ENCODE data around the gene IL31RA. TPM values are rescaled to one million over a fixed set of nuclear protein-coding genes. Genes with fewer than 3 reads are reported as not detected.

The IL31RA gene
- total RNA-seq, 1 experiment from 2014 or later, result not detected

- ATAC-seq (no peak), DNase-seq (ENCODE audit: low spot score) (no peak)
- ChIA-PET CTCF (interaction anchor here (1.0 to 1.4 kb wide), 2 partner anchors 12 kb away, joined by 4 to 8 read pairs; no protein-coding TSS in a partner anchor), POLR2A (no interaction called here)
- Mint-ChIP-seq H3K27ac (no peak overlapping the region), H3K4me3 (no peak overlapping the region), H3K36me3 (no peaks in the 10 kb centered on the region), H3K4me1 (peaks cover 16% of the 10 kb centered on the region), H3K9me3 (0 out of 2 replicates have a peak, but pooled peaks cover 3% of the 10 kb centered on the region), H3K27me3 (ENCODE audit: low read depth) (no peaks in the 10 kb centered on the region)
- TF ChIP-seq ZNF138 (CRISPR knock-in tag; conservative IDR thresholded peaks at IDR 0.05), result no peak
Measured at GRCh38 chr5:55923865-55924500, 72.8 kb downstream of the IL31RA start.

GRCh38 chr5:55924744-55925143, 73.6 kb downstream of the IL31RA start:
- Mint-ChIP-seq H3K4me3 (no peak overlapping the region), H3K27ac (no peak overlapping the region), H3K27me3 (ENCODE audit: low read depth) (no peaks in the 10 kb centered on the region), H3K4me1 (peaks cover 16% of the 10 kb centered on the region), H3K36me3 (no peaks in the 10 kb centered on the region), H3K9me3 (0 out of 2 replicates have a peak, but pooled peaks cover 3% of the 10 kb centered on the region)
- POLR2A ChIA-PET, result no interaction called here
- no peak for ATAC-seq
- no peak for TF ChIP-seq HMGXB4 (CRISPR knock-in tag; IDR thresholded peaks at IDR 0.05)
- TF ChIP-seq JAZF1 (CRISPR knock-in tag; IDR thresholded peaks at IDR 0.05), result no peak
- TF ChIP-seq PRDM15 (CRISPR knock-in tag; IDR thresholded peaks at IDR 0.05), result no peak
- no peak for TF ChIP-seq ZSCAN18 (CRISPR knock-in tag; IDR thresholded peaks at IDR 0.05)
- TF ChIP-seq KAT7 (CRISPR knock-in tag; IDR thresholded peaks at IDR 0.05; ENCODE audit: borderline replicate concordance), result no peak
- no peak for TF ChIP-seq GTF2I (CRISPR knock-in tag; conservative IDR thresholded peaks at IDR 0.05)
- TF ChIP-seq JUN (CRISPR knock-in tag; IDR thresholded peaks at IDR 0.05), result no peak
- TF ChIP-seq TP53 (CRISPR knock-in tag; IDR thresholded peaks at IDR 0.05), result no peak
- no peak for TF ChIP-seq ZNF671 (CRISPR knock-in tag; IDR thresholded peaks at IDR 0.05)
- no peak for TF ChIP-seq ZNF263 (CRISPR knock-in tag; IDR thresholded peaks at IDR 0.05; ENCODE audit: low read depth)
- no peak for TF ChIP-seq E2F5 (CRISPR knock-in tag; IDR thresholded peaks at IDR 0.05)
- TF ChIP-seq TCF7 (CRISPR knock-in tag; IDR thresholded peaks at IDR 0.05; ENCODE audit: low read depth), result no peak
- no peak for TF ChIP-seq RORB (CRISPR knock-in tag; IDR thresholded peaks at IDR 0.05)
- TF ChIP-seq CREM (CRISPR knock-in tag; IDR thresholded peaks at IDR 0.05), result no peak
- no peak for TF ChIP-seq HMGA2 (CRISPR knock-in tag; IDR thresholded peaks at IDR 0.05)
- CTCF ChIA-PET, result interaction anchor here (1.0 kb wide), 1 partner anchor 12 kb away, joined by 4 read pairs; no protein-coding TSS in a partner anchor
- DNase-seq (ENCODE audit: low spot score), result no peak

Data from WTC11 (cell line).